Tibial artery (tissue), 4 donors: ENCODE measurements around the gene ICE1.

Source experiments
- DNase-seq, 2 donors: peaks; one replicate each; pipeline ENCODE4 v3.0.0-alpha.2; 2019
- H3K27ac ChIP-seq, 2 donors: fragments of 200-600 bp; sonication (generic) in 1 of 2; 1 replicate in 1 of 2; 2 replicates in 1 of 2; pipeline ENCODE4 v1.5.1; 2018 to 2019; ENCODE audit warnings: mild to moderate bottlenecking in 1 of 2
- H3K27me3 ChIP-seq, 2 donors: fragments of 200-600 bp; sonication (generic) in 1 of 2; one replicate each; pipeline versions ENCODE4 v1.5.1 to v1.6.0; 2016 to 2019
- H3K36me3 ChIP-seq, 3 donors: fragments of 200-600 bp; sonication (generic) in 2 of 3; one replicate each; pipeline ENCODE4 v1.5.1; 2016 to 2019; ENCODE audit warnings: mild to moderate bottlenecking in 2 of 3
- H3K4me1 ChIP-seq, 4 donors: fragments of 200-600 bp; sonication (generic) in 2 of 4; 1 replicate in 3 of 4; 2 replicates in 1 of 4; pipeline ENCODE4 v1.5.1; 2016 to 2019
- H3K4me3 ChIP-seq, 2 donors: fragments of 200-600 bp; sonication (generic) in 1 of 2; 1 replicate in 1 of 2; 2 replicates in 1 of 2; pipeline ENCODE4 v1.5.1; 2018 to 2019; ENCODE audit warnings: mild to moderate bottlenecking in 2 of 2
- H3K9me3 ChIP-seq, 3 donors: fragments of 200-600 bp; sonication (generic) in 1 of 3; one replicate each; pipeline ENCODE4 v1.5.1; 2016 to 2019
- CTCF ChIP-seq, 2 experiments: fragments of 200-600 bp in 1 of 2; fragments of 450-650 bp in 1 of 2; IDR thresholded peaks; one replicate each; pipeline ENCODE4 v1.5.1; 2017 to 2019; ENCODE audit warnings: antibody characterized with exemption in 2 of 2, mild to moderate bottlenecking in 1 of 2, moderate library complexity in 1 of 2
- intact Hi-C: fragments of 100-400 bp; cut with DNase I; formaldehyde crosslinking; loops from one replicate; pipeline ENCODE4 v1.15.0; 2023; ENCODE audit warnings: low total_unique reads

The ICE1 gene

GRCh38 chr5:5522336-5522735 is 99.9 kb downstream of the ICE1 start:
- Histone ChIP-seq H3K4me1 (no peaks in the 10 kb centered on the region), H3K9me3 (no peaks in the 10 kb centered on the region), H3K4me3 (no peak overlapping the region), H3K27me3 (no peaks in the 10 kb centered on the region), H3K36me3 (no peaks in the 10 kb centered on the region), H3K27ac (no peak overlapping the region)
- intact Hi-C loops, result no loop called here
- DNase-seq, result no peak
- TF ChIP-seq CTCF (IDR thresholded peaks at IDR 0.05), result no peak

GRCh38 chr5:5523066-5523505 is 100.6 kb downstream of the ICE1 start:
- DNase-seq, result no peak
- H3K9me3 ChIP-seq, result no peaks in the 10 kb centered on the region
- no peaks in the 10 kb centered on the region for H3K4me1 ChIP-seq
- H3K4me3 ChIP-seq, result no peak overlapping the region
- H3K27ac ChIP-seq, result no peak overlapping the region
- H3K27me3 ChIP-seq, result no peaks in the 10 kb centered on the region
- no peak for TF ChIP-seq CTCF (IDR thresholded peaks at IDR 0.05)
- intact Hi-C loops, result no loop called here
- no peaks in the 10 kb centered on the region for H3K36me3 ChIP-seq

- Histone ChIP-seq H3K27ac (no peak overlapping the region), H3K36me3 (no peaks in the 10 kb centered on the region), H3K27me3 (no peaks in the 10 kb centered on the region), H3K9me3 (no peaks in the 10 kb centered on the region), H3K4me3 (no peak overlapping the region), H3K4me1 (no peaks in the 10 kb centered on the region)
- no peak for TF ChIP-seq CTCF (IDR thresholded peaks at IDR 0.05)
- intact Hi-C loops, result no loop called here
- no peak for DNase-seq
These were observed 101.8 kb downstream of the ICE1 start for GRCh38 chr5:5524327-5524726.

- peaks cover 0 to 3% of the 10 kb centered on the region in 2 donors for H3K27me3 ChIP-seq
- H3K27ac ChIP-seq, result no peak overlapping the region
- H3K9me3 ChIP-seq, result no peaks in the 10 kb centered on the region
- H3K4me1 ChIP-seq, result no peaks in the 10 kb centered on the region
- TF ChIP-seq CTCF (IDR thresholded peaks at IDR 0.05), result no peak
- no peaks in the 10 kb centered on the region for H3K36me3 ChIP-seq
- DNase-seq, result no peak
- no peak overlapping the region for H3K4me3 ChIP-seq
- intact Hi-C loops, result no loop called here
These were observed 108.9 kb downstream of the ICE1 start for GRCh38 chr5:5531371-5531770.

- no peak overlapping the region for H3K27ac ChIP-seq
- peaks cover 0 to 3% of the 10 kb centered on the region in 2 donors for H3K27me3 ChIP-seq
- no peaks in the 10 kb centered on the region for H3K4me1 ChIP-seq
- DNase-seq, result no peak
- no peak overlapping the region for H3K4me3 ChIP-seq
- no peak for TF ChIP-seq CTCF (IDR thresholded peaks at IDR 0.05)
- no peaks in the 10 kb centered on the region for H3K9me3 ChIP-seq
- no peaks in the 10 kb centered on the region for H3K36me3 ChIP-seq
- intact Hi-C loops, result no loop called here
These were observed 110.0 kb downstream of the ICE1 start for GRCh38 chr5:5532306-5533076.
